ENCODE measurements around the gene HRCT1. TPM values are rescaled to one million over a fixed set of nuclear protein-coding genes. Genes with fewer than 3 reads are reported as not detected.
A peak's percentile ranks its signal among the peaks of the same experiment; 100 is the strongest.
"Not testable (repeated sequence)": the region's sequence is repeated elsewhere in the genome, so short reads cannot be mapped to it uniquely, and the experiment has no call there.

HRCT1 gene
- polyA plus RNA-seq, 1 donor, result 2.1 TPM

- DNase-seq (ENCODE audit: low read depth), result no peak
Measured at GRCh38 chr9:35896570-35896969, 9.4 kb upstream of the HRCT1 start.

DNA sequence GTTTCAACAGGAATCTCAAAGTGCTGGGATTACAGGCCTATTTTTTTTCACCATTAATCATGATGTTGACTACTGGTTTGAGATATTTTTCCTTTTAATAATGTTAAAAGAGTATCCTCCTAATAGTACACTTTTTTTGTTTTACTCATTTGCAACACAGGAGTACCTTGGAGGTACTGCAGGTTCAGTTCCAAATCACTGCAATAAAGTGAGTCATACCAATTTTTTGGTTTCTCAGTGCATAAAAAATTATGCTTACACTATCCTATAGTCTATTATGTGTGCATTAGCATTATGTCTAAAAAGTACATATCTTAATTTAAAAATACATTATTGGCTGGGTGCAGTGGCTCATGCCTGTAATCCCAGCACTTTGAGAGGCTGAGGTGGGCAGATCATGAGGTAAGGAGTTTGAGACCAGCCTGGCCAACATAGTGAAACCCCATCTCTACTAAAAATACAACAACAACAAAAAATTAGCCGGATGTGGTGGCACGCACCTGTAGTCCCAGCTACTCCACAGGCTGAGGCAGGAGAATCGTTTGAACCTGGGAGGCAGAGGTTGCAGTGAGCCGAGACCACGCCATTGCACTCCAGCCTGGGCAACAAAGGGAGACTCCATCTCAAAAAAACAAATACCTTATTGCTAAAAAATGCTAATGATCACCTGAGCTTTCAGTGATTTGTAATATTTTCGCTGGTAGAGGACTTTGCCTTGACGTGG, 8.5 kb upstream of the HRCT1 start:
- not testable (repeated sequence) for DNase-seq (ENCODE audit: low read depth)

DNA sequence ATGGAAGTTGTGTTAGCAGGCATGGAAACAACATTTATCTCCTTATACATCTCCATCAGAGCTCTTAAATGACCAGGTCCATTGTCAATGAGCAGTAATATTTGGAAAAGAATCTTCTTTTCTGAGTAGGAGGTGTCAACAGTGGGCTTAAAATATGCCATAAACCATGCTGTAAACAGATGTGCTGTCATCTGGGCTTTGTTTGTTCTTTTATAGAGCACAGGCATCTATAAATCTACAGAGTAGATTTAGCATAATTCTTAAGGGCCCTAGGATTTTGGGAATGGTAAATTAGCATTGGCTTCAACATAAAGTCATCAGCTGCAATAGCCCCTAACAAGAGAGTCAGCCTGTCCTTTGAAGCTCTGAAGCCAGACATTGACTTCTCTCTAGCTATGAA, 7.7 kb upstream of the HRCT1 start:
- no peak for DNase-seq (ENCODE audit: low read depth)

- no peak for DNase-seq (ENCODE audit: low read depth)
Measured at GRCh38 chr9:35899021-35899420, 7.0 kb upstream of the HRCT1 start.

- DNase-seq (ENCODE audit: low read depth), result no peak
Measured at GRCh38 chr9:35903049-35903448, 3.0 kb upstream of the HRCT1 start.

DNA sequence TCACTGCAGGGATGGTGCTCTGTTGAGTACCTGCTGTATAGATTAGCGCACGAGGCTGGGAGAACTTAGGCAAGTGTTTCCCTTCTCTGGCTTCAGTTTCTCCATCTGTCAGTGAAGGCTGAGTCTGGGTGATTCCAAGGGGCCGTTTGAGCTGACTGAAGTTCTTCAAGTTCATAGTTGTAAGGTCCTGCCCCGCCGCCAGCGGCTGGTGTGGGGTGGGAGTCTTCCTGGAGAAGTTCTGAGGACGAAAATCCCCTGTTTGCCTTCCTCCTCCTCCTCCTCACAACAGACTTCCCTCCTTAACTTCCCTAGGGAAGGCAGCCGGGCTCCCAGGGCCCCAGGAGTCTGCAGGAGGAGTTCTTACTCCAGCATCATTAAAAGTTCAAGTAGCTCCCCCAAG, 1.7 kb upstream of the HRCT1 start:
- DNase-seq (ENCODE audit: low read depth), result no peak

DNA sequence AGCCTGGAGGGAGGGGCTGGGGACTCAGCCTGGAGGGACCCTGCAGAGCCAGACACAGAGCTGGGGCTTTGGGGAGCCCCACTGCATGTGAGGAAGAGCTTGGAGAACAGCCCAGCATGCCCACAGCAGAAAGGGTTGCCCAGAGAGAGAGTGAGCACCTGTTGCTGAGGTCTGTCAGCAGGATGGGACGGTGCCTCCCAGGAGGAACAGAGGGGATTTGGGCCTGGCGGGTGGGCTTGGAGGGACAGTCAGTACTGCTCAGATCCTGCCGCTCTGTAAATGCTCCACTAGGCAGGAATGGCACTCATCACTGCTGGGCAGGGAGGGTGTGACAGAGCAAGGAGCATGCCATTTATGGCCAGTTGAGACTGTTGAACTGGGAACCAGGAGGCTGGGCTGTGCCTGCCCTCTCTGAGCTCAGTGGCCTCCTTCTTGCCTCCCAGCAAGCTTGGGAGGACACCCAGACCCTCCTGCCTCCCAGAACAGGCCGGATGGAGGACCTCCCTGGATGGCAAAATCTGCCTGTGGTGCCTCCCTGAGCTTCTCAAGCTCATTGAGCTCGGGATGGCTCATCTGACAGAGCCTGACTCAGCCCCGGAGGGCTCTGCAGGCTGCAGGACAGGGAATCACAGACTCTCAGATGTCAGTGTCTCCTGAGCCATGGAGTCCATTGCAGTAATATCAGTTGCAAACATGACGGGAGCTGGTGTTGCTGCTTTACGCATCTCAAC, 786 bp upstream of the HRCT1 start:
- no peak for DNase-seq (ENCODE audit: low read depth)

DNA sequence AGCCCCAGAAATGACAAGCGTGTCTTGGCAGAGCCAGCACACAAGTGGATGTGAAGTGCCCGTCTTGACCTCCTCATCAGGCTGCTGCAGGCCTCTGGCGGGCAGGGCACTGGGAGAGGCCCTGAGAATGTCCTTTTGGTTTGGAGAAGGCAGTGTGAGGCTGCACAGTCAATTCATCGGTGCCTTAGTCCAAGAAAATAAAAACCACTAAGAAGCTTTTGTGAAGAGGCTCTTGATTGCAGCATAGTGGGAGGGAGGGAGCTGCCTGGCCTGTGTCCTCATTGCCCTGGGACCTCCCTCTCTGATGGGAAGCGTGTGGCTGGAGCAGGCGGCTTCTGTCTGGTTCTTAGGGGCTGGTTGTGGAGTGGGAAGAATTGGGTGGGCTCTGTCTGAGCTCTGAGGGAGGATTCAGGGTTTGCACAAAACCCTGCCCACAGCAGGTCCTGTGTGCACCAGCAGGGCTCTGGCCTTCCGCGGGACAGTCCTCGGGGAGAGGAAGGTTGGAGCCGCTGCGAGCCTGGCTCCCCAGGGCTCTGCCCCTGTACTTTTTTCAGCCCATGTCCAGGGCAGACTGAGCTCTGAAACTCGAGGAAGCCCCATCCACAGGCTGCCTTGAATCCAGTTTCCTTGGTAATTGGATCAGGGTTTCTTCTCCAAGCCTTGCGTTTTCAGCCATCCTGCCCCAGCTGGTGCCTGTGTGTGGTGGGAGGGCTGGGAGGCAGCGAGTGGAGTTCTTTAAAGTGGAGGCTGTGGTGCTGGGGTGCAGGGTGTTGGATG, 1.1 kb downstream of the HRCT1 start:
- no peak for DNase-seq (ENCODE audit: low read depth)

DNA sequence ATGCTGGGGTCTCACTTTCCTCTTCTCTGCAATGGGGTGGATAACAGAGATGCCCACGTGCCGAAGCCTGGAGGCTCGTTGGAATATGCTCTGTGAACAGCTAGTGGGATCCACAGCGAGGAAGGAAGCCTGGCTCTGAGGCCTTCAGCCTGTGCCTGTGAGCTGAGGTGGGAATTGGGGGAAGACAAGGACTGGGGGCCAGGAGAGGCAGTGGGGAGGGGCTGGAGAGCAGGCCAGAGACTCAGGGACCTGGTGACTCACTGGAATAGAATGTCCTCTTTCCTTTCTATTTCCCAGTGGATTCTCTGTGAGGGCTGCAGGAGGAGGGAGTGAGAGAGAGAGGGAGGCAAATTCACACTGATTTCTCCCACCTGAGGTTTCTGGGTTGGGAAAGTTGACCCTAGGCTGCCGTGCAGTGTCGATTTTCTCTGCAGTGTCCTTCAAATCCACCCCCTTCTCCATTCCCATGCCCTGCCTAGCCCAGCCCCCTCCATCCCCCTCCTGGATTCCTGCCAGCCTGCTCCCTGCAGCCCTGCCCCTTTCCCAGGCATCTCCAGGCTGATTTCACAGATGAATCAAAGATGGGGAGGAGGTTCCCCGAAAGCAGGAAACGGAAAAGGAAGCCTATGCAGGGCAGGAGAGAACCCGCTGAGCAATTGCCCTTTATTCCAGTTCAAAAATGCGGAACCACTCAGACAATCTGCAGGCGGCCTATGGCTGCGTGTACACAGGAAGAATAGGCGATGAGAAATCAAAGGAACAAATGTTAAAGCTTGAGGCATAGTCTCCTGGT, 1.9 kb downstream of the HRCT1 start:
- DNase-seq (ENCODE audit: low read depth), result peak; percentile 80

GRCh38 chr9:35908504-35909125, 2.6 kb downstream of the HRCT1 start:
- no peak for DNase-seq (ENCODE audit: low read depth)

DNA sequence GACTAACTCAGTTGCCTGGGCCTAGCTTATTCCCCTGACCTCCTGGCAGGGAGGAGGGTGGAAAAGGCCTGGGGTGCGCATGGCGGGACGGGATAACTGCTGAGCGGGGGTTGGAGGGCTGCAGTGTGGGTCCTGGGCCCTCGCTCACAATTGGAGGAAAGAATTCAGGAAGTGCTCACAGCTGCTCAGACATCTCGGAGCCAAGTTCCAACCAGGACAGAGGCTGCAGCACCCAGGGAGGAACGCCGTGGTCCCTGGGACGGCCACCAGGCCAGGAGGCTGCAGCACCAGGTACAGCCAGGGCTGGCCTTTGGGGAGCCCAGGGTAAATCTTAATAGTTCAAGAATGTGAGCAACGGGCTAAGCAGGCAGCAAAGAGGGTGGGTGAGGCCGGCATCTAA, 3.3 kb downstream of the HRCT1 start, which contains the start of gene SPAAR:
TSS of gene SPAAR (plus strand) at position 217 of the 400 bp plus-strand sequence. CDS start 974 bp downstream, outside the sequence.
- no peak for DNase-seq (ENCODE audit: low read depth)

DNA sequence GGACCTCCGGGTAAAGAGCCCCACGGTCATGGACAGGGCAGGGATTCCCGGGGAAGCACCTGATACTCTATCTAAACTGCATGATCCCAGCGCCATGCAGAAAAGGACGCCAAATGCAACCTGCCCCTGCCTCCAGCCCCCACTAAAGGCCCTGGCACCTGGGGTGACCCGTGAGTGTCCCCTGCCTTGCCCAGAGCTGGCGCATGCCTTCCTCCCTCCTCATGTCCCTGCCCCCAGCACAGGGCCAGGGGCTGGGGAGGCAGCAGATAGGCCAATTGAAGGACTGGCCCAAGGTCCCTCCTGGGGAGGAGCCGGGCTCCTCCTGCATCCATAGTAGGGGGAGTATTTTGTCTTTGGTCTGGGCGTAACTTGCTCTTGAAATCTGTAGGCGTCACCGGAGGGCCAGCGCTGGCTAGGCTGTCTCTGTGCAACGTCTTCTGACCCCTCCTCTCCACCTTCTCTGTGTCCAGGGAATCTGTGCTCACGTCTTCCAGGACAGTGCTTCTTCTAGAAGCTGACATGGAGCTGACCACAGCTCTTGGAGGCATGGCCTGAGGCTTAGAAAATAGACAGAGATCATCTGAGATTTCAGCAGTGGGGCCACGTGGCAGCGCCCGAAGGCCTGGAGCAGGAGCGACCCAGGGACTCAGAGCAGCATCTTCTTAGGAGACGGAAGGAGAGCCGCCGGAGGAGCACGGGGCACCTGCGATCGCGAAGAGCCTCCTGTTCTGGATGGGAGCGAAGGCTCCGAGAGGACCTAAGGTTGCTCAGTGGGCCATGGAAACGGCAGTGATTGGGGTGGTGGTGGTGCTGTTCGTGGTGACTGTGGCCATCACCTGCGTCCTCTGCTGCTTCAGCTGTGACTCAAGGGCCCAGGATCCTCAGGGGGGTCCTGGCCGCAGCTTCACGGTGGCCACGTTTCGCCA, 3.9 kb downstream of the HRCT1 start:
- DNase-seq (ENCODE audit: low read depth), result no peak

GRCh38 chr9:35910613-35911359, 4.8 kb downstream of the HRCT1 start:
- DNase-seq (ENCODE audit: low read depth), result no peak

DNA sequence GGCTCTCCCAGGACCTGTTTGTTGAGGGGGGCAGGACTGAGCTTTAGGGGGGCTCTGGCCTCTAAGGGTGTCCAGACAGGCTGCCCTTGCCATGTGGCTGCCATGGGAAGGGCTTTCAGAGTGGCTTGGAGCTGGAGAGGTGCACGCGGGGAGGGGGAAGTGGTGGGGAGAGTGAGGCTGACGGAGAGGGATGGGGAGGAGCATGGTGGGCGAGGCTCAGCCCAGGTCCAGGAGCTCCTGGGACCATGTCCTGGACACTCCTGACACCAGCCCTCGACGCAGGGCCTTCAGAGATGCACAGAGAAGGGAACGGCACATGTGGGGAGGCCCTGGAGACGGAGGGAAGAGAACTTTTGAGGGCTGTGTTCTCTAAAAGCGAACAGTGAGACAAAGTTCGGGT, 5.7 kb downstream of the HRCT1 start:
- DNase-seq (ENCODE audit: low read depth), result no peak

- no peak for DNase-seq (ENCODE audit: low read depth)
Measured at GRCh38 chr9:35912791-35913400, 6.9 kb downstream of the HRCT1 start.

GRCh38 chr9:35913429-35913828, 7.4 kb downstream of the HRCT1 start:
- not testable (repeated sequence) for DNase-seq (ENCODE audit: low read depth)

GRCh38 chr9:35914301-35914807, 8.4 kb downstream of the HRCT1 start:
- DNase-seq (ENCODE audit: low read depth), result no peak

DNA sequence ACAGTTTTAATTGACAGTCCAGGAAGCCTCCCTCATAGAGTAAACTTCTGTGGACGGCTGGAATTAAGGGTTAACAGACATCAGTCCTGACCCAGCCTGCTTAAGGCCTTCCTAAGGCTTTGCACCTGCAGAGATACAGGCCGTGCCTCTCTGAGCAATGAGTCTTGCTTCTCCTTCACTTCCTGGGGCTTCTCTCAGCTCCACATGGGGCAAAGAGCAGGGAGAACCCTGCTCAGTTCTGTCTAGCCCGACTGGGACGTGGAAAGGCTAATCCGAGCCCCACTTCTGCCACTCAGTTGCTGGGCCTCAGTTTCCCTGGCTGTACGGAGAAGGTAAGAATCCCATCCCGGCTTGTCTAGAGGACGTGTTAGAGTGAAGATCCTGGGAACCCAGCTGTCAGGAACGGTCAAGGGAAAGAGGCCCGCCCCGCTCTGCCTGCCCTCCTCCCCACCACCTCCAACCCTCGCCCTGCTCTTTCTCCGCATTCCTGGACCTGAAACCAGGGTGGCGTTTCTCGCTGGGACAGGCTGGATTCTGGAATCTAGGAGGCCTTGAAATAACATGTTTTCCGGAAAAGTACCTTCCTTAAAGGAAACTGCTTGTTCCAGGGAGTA, 9.8 kb downstream of the HRCT1 start:
- DNase-seq (ENCODE audit: low read depth), result no peak
